GM23338 (cell line): ENCODE data around the gene MAST2. TPM values are rescaled to one million over a fixed set of nuclear protein-coding genes. Genes with fewer than 3 reads are reported as not detected.

Experiments
- ATAC-seq: fragments of 200-7000 bp; cut with Tn5 transposase; 3 replicates; pipeline ENCODE4 v1.9.1; 2020
- DNase-seq: peaks from one replicate; pipeline ENCODE4 v3.0.0-alpha.2; 2015; ENCODE audit warnings: low spot score
- H2AFZ ChIP-seq: fragments of 200-600 bp; sonication (generic); 2 replicates; pipeline ENCODE4 v1.8.0; 2016; ENCODE audit warnings: antibody characterized with exemption, mild to moderate bottlenecking, moderate library complexity
- H3F3A ChIP-seq: fragments of 200-600 bp; sonication (generic); replicated peaks from 2 replicates; pipeline ENCODE4 v1.8.0; 2017; ENCODE audit warnings: antibody characterized with exemption, mixed run types, low read depth
- H3K27ac ChIP-seq: fragments of 200-600 bp; sonication (generic); 2 replicates; pipeline ENCODE4 v1.6.1; 2016; ENCODE audit warnings: low read depth
- H3K27me3 ChIP-seq: fragments of 200-600 bp; sonication (generic); 2 replicates; pipeline ENCODE4 v1.8.0; 2016; ENCODE audit warnings: mild to moderate bottlenecking, mixed run types, moderate library complexity; ENCODE audit not compliant: insufficient read depth
- H3K36me3 ChIP-seq: fragments of 200-600 bp; sonication (generic); 2 replicates; pipeline ENCODE4 v1.8.0; 2016; ENCODE audit warnings: mild to moderate bottlenecking; ENCODE audit not compliant: insufficient read depth
- H3K4me1 ChIP-seq: fragments of 200-600 bp; sonication (generic); 2 replicates; pipeline ENCODE4 v1.8.0; 2016; ENCODE audit warnings: mild to moderate bottlenecking, moderate library complexity; ENCODE audit not compliant: insufficient read depth
- H3K4me2 ChIP-seq: fragments of 200-600 bp; sonication (generic); 2 replicates; pipeline ENCODE4 v1.7.1; 2017; ENCODE audit warnings: mixed run types
- H3K4me3 ChIP-seq: fragments of 200-600 bp; sonication (generic); 2 replicates; pipeline ENCODE4 v1.6.1; 2016; ENCODE audit warnings: mixed run types
- H3K79me2 ChIP-seq: fragments of 200-600 bp; sonication (generic); replicated peaks from 2 replicates; pipeline ENCODE4 v1.8.0; 2017; ENCODE audit warnings: mild to moderate bottlenecking; ENCODE audit not compliant: insufficient read depth
- H3K9me2 ChIP-seq: fragments of 200-600 bp; sonication (generic); 2 replicates; pipeline ENCODE4 v1.8.0; 2017; ENCODE audit not compliant: insufficient read depth
- H4K20me1 ChIP-seq: fragments of 200-600 bp; sonication (generic); replicated peaks from 2 replicates; pipeline ENCODE4 v1.8.0; 2017; ENCODE audit warnings: mild to moderate bottlenecking; ENCODE audit not compliant: insufficient read depth
- H3K27ac Mint-ChIP-seq: 2 replicates; pipeline ENCODE4 v1.8.0; 2020; ENCODE audit warnings: inconsistent platforms, mild to moderate bottlenecking, moderate library complexity, mixed read lengths
- H3K27me3 Mint-ChIP-seq: 3 replicates; pipeline ENCODE4 v1.8.0; 2022; ENCODE audit warnings: low read depth, mild to moderate bottlenecking, moderate library complexity, mixed read lengths, inconsistent platforms; ENCODE audit not compliant: insufficient read depth, poor library complexity
- H3K36me3 Mint-ChIP-seq: 3 replicates; pipeline ENCODE4 v1.8.0; 2021; ENCODE audit warnings: low read depth, mild to moderate bottlenecking, inconsistent platforms, moderate library complexity, mixed read lengths
- H3K4me1 Mint-ChIP-seq: 3 replicates; pipeline ENCODE4 v1.8.0; 2020; ENCODE audit warnings: mild to moderate bottlenecking, inconsistent platforms, mixed read lengths
- H3K4me3 Mint-ChIP-seq: 3 replicates; pipeline ENCODE4 v1.8.0; 2021; ENCODE audit warnings: moderate library complexity, mild to moderate bottlenecking, inconsistent platforms, mixed read lengths
- H3K9me3 Mint-ChIP-seq: 3 replicates; pipeline ENCODE4 v1.8.0; 2020; ENCODE audit warnings: moderate library complexity, mild to moderate bottlenecking, inconsistent platforms, mixed read lengths
- CREB1 ChIP-seq: fragments of 250-450 bp; sonication (Bioruptor Pico); IDR thresholded peaks from 2 replicates; pipeline ENCODE4 v1.5.0; 2020; ENCODE audit warnings: low read depth, mild to moderate bottlenecking, moderate library complexity
- CTCF ChIP-seq, 2 experiments: fragments of 200-600 bp in 1 of 2; sonication (generic) in 1 of 2; conservative IDR thresholded peaks; 2 replicates each; pipeline versions ENCODE4 v1.5.1 to v1.6.1; 2016 to 2017; ENCODE audit warnings: antibody characterized with exemption in 2 of 2, low read depth in 2 of 2, mild to moderate bottlenecking in 2 of 2, moderate library complexity in 1 of 2
- ETS1 ChIP-seq: IDR thresholded peaks from 2 replicates; pipeline ENCODE4 v1.6.1; 2016; ENCODE audit warnings: antibody characterized with exemption
- EZH2 ChIP-seq: fragments of 200-600 bp; sonication (generic); IDR thresholded peaks from one replicate; pipeline ENCODE4 v1.8.0; 2017; ENCODE audit warnings: antibody characterized with exemption, mild to moderate bottlenecking, low read depth; ENCODE audit not compliant: unreplicated experiment
- EZH2phosphoT487 ChIP-seq: fragments of 200-600 bp; sonication (generic); IDR thresholded peaks from one replicate; pipeline ENCODE4 v1.8.1; 2018; ENCODE audit warnings: antibody characterized with exemption; ENCODE audit not compliant: unreplicated experiment
- NANOG ChIP-seq: IDR thresholded peaks from 2 replicates; pipeline ENCODE4 v1.6.1; 2016; ENCODE audit warnings: antibody characterized with exemption, borderline replicate concordance
- POLR2AphosphoS5 ChIP-seq: IDR thresholded peaks from 2 replicates; pipeline ENCODE4 v1.6.1; 2016; ENCODE audit warnings: antibody characterized with exemption, low read depth
- STAT1 ChIP-seq: IDR thresholded peaks from one replicate; pipeline ENCODE4 v1.6.1; 2016; ENCODE audit warnings: antibody characterized with exemption; ENCODE audit not compliant: unreplicated experiment
- ZNF114 ChIP-seq: fragments of 250-450 bp; sonication (Bioruptor Pico); IDR thresholded peaks from 2 replicates; pipeline ENCODE4 v1.5.0; 2020; ENCODE audit warnings: mild to moderate bottlenecking, moderate library complexity
- ZNF331 ChIP-seq: fragments of 250-450 bp; sonication (Bioruptor Pico); IDR thresholded peaks from 2 replicates; pipeline ENCODE4 v1.5.0; 2020; ENCODE audit warnings: low read depth, mild to moderate bottlenecking, moderate library complexity
- polyA plus RNA-seq: library from polyadenylated mRNA; unstranded; fragments of >200 nt; fragmentation: Nextera tagmentation; extraction: Ambion mirVana; gene quantifications from 2 replicates; pipeline ENCODE4 v1.2.1, GENCODE V29; 2016
- total RNA-seq: library from RNA; depleted of rRNA; stranded (reverse); fragments of >200 nt; shearing (Covaris generic); gene quantifications from 2 replicates; pipeline ENCODE4 v1.2.3, GENCODE V29; 2014
- TF ChIP-seq, protein P1 (sequence below): fragments of 250-450 bp; sonication (Bioruptor Pico); IDR thresholded peaks from 2 replicates; pipeline ENCODE4 v1.5.0; 2020; ENCODE audit warnings: mild to moderate bottlenecking, moderate library complexity

The MAST2 gene
- total and polyA plus RNA-seq, 2 experiments from 2014 or later, result 11.5 to 57.7 TPM

GRCh38 chr1:45968941-45969666 lies 165.7 kb downstream of the MAST2 start:
- Histone ChIP-seq H3K4me1 (no peaks in the 10 kb centered on the region; the same call in 1 of the 2 replicates), H3F3A (no peaks in the 10 kb centered on the region), H3K27ac (no peak overlapping the region), H3K9me2 (no peaks in the 10 kb centered on the region; the same call in 1 of the 2 replicates), H3K27me3 (no peaks in the 10 kb centered on the region), H4K20me1 (peaks cover under 1% of the 10 kb centered on the region; the same call in 1 of the 2 replicates), H3K36me3 (no peaks in the 10 kb centered on the region), H3K4me2 (no peak overlapping the region), H3K79me2 (peaks cover 37% of the 10 kb centered on the region; the same call in 1 of the 2 replicates), H2AFZ (no peak overlapping the region), H3K4me3 (no peak overlapping the region)
- Mint-ChIP-seq H3K9me3 (0 out of 3 replicates have a peak, but pooled peaks cover 4% of the 10 kb centered on the region), H3K36me3 (peaks cover 32% of the 10 kb centered on the region), H3K27me3 (no peaks in the 10 kb centered on the region), H3K27ac (no peak overlapping the region), H3K4me3 (no peak overlapping the region), H3K4me1 (peaks cover 6% of the 10 kb centered on the region; the same call in 2 of the 3 replicates)
- DNase-seq (no peak), ATAC-seq (peak; percentile 62)
- no peak for TF ChIP-seq EZH2phosphoT487
- TF ChIP-seq POLR2AphosphoS5, result no peak
- TF ChIP-seq CTCF (conservative IDR thresholded peaks at IDR 0.05; ENCODE audit: low read depth in 2 of 2), result no peak
- no peak for TF ChIP-seq CREB1
- no peak for TF ChIP-seq STAT1
- TF ChIP-seq EZH2, result no peak
- no peak for TF ChIP-seq ZNF331 (CRISPR knock-in tag)
- TF ChIP-seq ZNF114 (CRISPR knock-in tag), result no peak
- TF ChIP-seq NANOG, result no peak
- no peak for TF ChIP-seq ETS1
- TF ChIP-seq, protein P1, sequence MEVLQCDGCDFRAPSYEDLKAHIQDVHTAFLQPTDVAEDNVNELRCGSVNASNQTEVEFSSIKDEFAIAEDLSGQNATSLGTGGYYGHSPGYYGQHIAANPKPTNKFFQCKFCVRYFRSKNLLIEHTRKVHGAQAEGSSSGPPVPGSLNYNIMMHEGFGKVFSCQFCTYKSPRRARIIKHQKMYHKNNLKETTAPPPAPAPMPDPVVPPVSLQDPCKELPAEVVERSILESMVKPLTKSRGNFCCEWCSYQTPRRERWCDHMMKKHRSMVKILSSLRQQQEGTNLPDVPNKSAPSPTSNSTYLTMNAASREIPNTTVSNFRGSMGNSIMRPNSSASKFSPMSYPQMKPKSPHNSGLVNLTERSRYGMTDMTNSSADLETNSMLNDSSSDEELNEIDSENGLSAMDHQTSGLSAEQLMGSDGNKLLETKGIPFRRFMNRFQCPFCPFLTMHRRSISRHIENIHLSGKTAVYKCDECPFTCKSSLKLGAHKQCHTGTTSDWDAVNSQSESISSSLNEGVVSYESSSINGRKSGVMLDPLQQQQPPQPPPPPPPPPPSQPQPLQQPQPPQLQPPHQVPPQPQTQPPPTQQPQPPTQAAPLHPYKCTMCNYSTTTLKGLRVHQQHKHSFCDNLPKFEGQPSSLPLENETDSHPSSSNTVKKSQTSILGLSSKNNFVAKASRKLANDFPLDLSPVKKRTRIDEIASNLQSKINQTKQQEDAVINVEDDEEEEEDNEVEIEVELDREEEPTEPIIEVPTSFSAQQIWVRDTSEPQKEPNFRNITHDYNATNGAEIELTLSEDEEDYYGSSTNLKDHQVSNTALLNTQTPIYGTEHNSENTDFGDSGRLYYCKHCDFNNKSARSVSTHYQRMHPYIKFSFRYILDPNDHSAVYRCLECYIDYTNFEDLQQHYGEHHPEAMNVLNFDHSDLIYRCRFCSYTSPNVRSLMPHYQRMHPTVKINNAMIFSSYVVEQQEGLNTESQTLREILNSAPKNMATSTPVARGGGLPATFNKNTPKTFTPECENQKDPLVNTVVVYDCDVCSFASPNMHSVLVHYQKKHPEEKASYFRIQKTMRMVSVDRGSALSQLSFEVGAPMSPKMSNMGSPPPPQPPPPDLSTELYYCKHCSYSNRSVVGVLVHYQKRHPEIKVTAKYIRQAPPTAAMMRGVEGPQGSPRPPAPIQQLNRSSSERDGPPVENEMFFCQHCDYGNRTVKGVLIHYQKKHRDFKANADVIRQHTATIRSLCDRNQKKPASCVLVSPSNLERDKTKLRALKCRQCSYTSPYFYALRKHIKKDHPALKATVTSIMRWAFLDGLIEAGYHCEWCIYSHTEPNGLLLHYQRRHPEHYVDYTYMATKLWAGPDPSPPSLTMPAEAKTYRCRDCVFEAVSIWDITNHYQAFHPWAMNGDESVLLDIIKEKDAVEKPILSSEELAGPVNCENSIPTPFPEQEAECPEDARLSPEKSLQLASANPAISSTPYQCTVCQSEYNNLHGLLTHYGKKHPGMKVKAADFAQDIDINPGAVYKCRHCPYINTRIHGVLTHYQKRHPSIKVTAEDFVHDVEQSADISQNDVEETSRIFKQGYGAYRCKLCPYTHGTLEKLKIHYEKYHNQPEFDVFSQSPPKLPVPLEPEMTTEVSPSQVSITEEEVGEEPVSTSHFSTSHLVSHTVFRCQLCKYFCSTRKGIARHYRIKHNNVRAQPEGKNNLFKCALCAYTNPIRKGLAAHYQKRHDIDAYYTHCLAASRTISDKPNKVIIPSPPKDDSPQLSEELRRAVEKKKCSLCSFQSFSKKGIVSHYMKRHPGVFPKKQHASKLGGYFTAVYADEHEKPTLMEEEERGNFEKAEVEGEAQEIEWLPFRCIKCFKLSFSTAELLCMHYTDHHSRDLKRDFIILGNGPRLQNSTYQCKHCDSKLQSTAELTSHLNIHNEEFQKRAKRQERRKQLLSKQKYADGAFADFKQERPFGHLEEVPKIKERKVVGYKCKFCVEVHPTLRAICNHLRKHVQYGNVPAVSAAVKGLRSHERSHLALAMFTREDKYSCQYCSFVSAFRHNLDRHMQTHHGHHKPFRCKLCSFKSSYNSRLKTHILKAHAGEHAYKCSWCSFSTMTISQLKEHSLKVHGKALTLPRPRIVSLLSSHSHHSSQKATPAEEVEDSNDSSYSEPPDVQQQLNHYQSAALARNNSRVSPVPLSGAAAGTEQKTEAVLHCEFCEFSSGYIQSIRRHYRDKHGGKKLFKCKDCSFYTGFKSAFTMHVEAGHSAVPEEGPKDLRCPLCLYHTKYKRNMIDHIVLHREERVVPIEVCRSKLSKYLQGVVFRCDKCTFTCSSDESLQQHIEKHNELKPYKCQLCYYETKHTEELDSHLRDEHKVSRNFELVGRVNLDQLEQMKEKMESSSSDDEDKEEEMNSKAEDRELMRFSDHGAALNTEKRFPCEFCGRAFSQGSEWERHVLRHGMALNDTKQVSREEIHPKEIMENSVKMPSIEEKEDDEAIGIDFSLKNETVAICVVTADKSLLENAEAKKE, result no peak
